Kidney glomerular epithelial cell (primary cell): ENCODE results near the gene SULT1C4.
"Not testable (repeated sequence)": the region's sequence is repeated elsewhere in the genome, so short reads cannot be mapped to it uniquely, and the experiment has no call there.

ENCODE experiments used
- DNase-seq: peaks from one replicate; lab custom pipeline; 2025; lab: John Stamatoyannopoulos, UW

SULT1C4 gene

GRCh38 chr2:108377815-108378630 is at the start of gene SULT1C4:
SULT1C4 (plus strand) TSS chr2:108377954; CDS start chr2:108378338, 384 bp downstream.
- DNase-seq, result peak; percentile 68

GRCh38 chr2:108329771-108330170 is 48.0 kb upstream of the SULT1C4 start:
- no peak for DNase-seq

GRCh38 chr2:108330979-108331378 is 46.8 kb upstream of the SULT1C4 start:
- DNase-seq, result no peak

- DNase-seq, result no peak
Measured at GRCh38 chr2:108345951-108346350, 31.8 kb upstream of the SULT1C4 start.

- DNase-seq, result no peak
Measured at GRCh38 chr2:108346827-108347226, 30.9 kb upstream of the SULT1C4 start.

GRCh38 chr2:108347786-108348185 is 30.0 kb upstream of the SULT1C4 start:
- no peak for DNase-seq

GRCh38 chr2:108348816-108349570 is 28.8 kb upstream of the SULT1C4 start:
- DNase-seq, result peak; percentile 36

GRCh38 chr2:108349571-108349928 is 28.2 kb upstream of the SULT1C4 start:
- no peak for DNase-seq

GRCh38 chr2:108351889-108352288 is 25.9 kb upstream of the SULT1C4 start:
- no peak for DNase-seq

- no peak for DNase-seq
Measured at GRCh38 chr2:108354136-108354535, 23.6 kb upstream of the SULT1C4 start.

GRCh38 chr2:108355906-108356734 is 21.6 kb upstream of the SULT1C4 start:
- DNase-seq, result no peak

- DNase-seq, result not testable (repeated sequence)
Measured at GRCh38 chr2:108359336-108359735, 18.4 kb upstream of the SULT1C4 start.

- DNase-seq, result no peak
Measured at GRCh38 chr2:108360776-108361468, 16.8 kb upstream of the SULT1C4 start.

- no peak for DNase-seq
Measured at GRCh38 chr2:108363024-108363907, 14.5 kb upstream of the SULT1C4 start.

- no peak for DNase-seq
Measured at GRCh38 chr2:108363908-108364225, 13.9 kb upstream of the SULT1C4 start.

GRCh38 chr2:108364676-108365297 is 13.0 kb upstream of the SULT1C4 start:
- no peak for DNase-seq

- DNase-seq, result no peak
Measured at GRCh38 chr2:108365656-108366055, 12.1 kb upstream of the SULT1C4 start.

GRCh38 chr2:108367014-108367413 is 10.7 kb upstream of the SULT1C4 start:
- DNase-seq, result no peak

- no peak for DNase-seq
Measured at GRCh38 chr2:108367561-108368175, 10.1 kb upstream of the SULT1C4 start.

- DNase-seq, result no peak
Measured at GRCh38 chr2:108369153-108369552, 8.6 kb upstream of the SULT1C4 start.
